HepG2 (cell line): Measurements from ENCODE around the gene OSBPL10. TPM values are rescaled to one million over a fixed set of nuclear protein-coding genes. Genes with fewer than 3 reads are reported as not detected.
A peak's percentile ranks its signal among the peaks of the same experiment; 100 is the strongest.

Experiments used
- AHR ChIP-seq: IDR thresholded peaks from 2 replicates; pipeline ENCODE4 v1.6.1; 2018; ENCODE audit warnings: missing genetic modification reagents, missing compliant biosample characterization
- CERS6 ChIP-seq: sonication (generic); formaldehyde crosslinking; IDR thresholded peaks from 2 replicates; pipeline ENCODE4 v1.5.0; 2020; ENCODE audit warnings: missing genetic modification reagents
- GATAD1 ChIP-seq: IDR thresholded peaks from 2 replicates; pipeline ENCODE4 v1.6.1; 2016; ENCODE audit warnings: missing genetic modification reagents, missing compliant biosample characterization
- HOXA9 ChIP-seq: sonication (generic); formaldehyde crosslinking; IDR thresholded peaks from 2 replicates; pipeline ENCODE4 v1.8.1; 2022; ENCODE audit warnings: missing genetic modification reagents, mild to moderate bottlenecking, moderate library complexity, borderline replicate concordance
- MATR3 ChIP-seq: sonication (generic); formaldehyde crosslinking; IDR thresholded peaks from 2 replicates; pipeline ENCODE4 v1.4.0; 2020; ENCODE audit warnings: missing genetic modification reagents
- MIXL1 ChIP-seq: IDR thresholded peaks from 2 replicates; pipeline ENCODE4 v1.6.1; 2016
- NR2F2 ChIP-seq: IDR thresholded peaks from 2 replicates; pipeline ENCODE4 v1.6.1; 2012; ENCODE audit warnings: low read depth, inconsistent platforms, borderline replicate concordance
- PLSCR1 ChIP-seq: sonication (generic); formaldehyde crosslinking; IDR thresholded peaks from 2 replicates; pipeline ENCODE4 v1.5.0; 2020; ENCODE audit warnings: missing genetic modification reagents, mild to moderate bottlenecking, borderline replicate concordance
- SNAPC2 ChIP-seq: sonication (generic); formaldehyde crosslinking; IDR thresholded peaks from 2 replicates; pipeline ENCODE4 v1.8.1; 2022; ENCODE audit warnings: mild to moderate bottlenecking, missing genetic modification reagents
- TGIF2 ChIP-seq: IDR thresholded peaks from 2 replicates; pipeline ENCODE4 v1.6.1; 2016; ENCODE audit warnings: control low read depth, missing compliant biosample characterization
- ZBTB44 ChIP-seq: sonication (generic); formaldehyde crosslinking; IDR thresholded peaks from 2 replicates; pipeline ENCODE4 v1.4.0; 2020; ENCODE audit warnings: missing genetic modification reagents
- ZNF547 ChIP-seq: sonication (generic); formaldehyde crosslinking; IDR thresholded peaks from 2 replicates; pipeline ENCODE4 v1.5.1; 2020; ENCODE audit warnings: mild to moderate bottlenecking, missing genetic modification reagents
- ZNF609 ChIP-seq: sonication (generic); formaldehyde crosslinking; IDR thresholded peaks from 2 replicates; pipeline ENCODE4 v1.4.0; 2020; ENCODE audit warnings: mild to moderate bottlenecking, missing genetic modification reagents, borderline replicate concordance
- ZNF639 ChIP-seq: conservative IDR thresholded peaks from 2 replicates; pipeline ENCODE4 v1.6.1; 2018; ENCODE audit warnings: missing genetic modification reagents
- polyA plus RNA-seq, 8 experiments: library from polyadenylated mRNA; depleted of rRNA in 3 of 8; stranded (reverse) in 7 of 8; unstranded in 1 of 8; fragments of >200 nt; fragmentation: Illumina TruSeq in 4 of 8; extraction: Trizol in 4 of 8; gene quantifications; 2 replicates each; pipeline versions ENCODE4 v1.2.1 to v1.2.3, GENCODE V29; 2011 to 2016; ENCODE audit warnings: low read depth in 4 of 8, missing spikeins in 1 of 8, mixed read lengths in 1 of 8; ENCODE audit not compliant: insufficient read depth in 1 of 8
- total RNA-seq, 5 experiments: library from RNA; depleted of rRNA; stranded (reverse); fragments of >200 nt; fragmentation: Illumina TruSeq; extraction: Trizol; gene quantifications; 2 replicates each; pipeline ENCODE4 v1.2.3, GENCODE V29; 2016; ENCODE audit warnings: low read depth in 1 of 5
- TF ChIP-seq, protein P1 (sequence below): sonication (generic); formaldehyde crosslinking; IDR thresholded peaks from 2 replicates; pipeline ENCODE4 v1.4.0; 2020; ENCODE audit warnings: mild to moderate bottlenecking, missing genetic modification reagents, borderline replicate concordance
- TF ChIP-seq, protein P2 (sequence below): sonication (generic); formaldehyde crosslinking; IDR thresholded peaks from 2 replicates; pipeline ENCODE4 v1.5.0; 2020; ENCODE audit warnings: missing genetic modification reagents

Gene OSBPL10
- total and polyA plus RNA-seq, 2 of the 13 experiments (the other 11 are each of a cell fraction or from before 2014, with no cell fraction given): 10.3 to 28.6 TPM

DNA sequence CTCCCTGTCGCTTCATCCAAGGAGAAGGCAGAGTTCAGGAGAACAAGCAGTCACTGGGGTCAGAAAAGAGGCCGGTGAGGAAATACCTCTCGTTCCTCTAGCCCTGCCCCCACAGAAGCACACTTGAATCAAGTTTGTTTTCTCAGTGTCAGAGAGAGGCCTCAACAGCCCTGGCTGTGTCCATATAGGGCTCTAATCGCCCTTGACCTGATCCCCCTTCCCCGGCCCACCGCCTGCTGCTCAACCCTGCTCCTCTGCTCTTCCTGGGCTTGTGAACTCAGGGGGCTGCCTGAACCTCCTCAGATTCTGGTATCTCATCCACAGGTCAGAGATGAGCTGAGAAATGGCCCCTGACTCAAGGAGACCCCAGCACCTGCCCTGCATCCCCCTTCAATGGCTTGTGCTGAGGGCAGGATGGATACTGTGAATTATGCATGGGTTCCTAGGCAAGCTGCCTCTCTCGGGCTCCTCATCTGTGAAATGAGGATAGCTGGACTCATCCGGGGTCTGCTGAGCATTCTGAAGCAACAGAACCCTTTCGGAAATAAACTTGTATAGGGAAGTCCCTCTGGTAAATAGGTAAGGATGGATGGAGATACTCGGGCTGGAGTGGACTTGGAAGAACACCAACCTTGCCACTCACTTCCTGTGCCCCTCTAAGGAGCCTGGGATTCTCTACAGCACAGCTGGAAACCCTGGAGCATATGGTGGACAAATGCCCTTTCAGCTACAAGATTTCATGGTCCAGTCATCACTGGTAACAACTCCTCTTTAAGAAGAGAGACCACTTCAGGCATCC, 300.8 kb downstream of the OSBPL10 start (continued):
- TF ChIP-seq ZNF639 (CRISPR knock-in tag): no peak
- TF ChIP-seq TGIF2: no peak
- TF ChIP-seq, protein P1, sequence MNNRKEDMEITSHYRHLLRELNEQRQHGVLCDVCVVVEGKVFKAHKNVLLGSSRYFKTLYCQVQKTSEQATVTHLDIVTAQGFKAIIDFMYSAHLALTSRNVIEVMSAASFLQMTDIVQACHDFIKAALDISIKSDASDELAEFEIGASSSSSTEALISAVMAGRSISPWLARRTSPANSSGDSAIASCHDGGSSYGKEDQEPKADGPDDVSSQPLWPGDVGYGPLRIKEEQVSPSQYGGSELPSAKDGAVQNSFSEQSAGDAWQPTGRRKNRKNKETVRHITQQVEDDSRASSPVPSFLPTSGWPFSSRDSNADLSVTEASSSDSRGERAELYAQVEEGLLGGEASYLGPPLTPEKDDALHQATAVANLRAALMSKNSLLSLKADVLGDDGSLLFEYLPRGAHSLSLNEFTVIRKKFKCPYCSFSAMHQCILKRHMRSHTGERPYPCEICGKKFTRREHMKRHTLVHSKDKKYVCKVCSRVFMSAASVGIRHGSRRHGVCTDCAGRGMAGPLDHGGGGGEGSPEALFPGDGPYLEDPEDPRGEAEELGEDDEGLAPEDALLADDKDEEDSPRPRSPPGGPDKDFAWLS (CRISPR knock-in tag): no peak
- TF ChIP-seq ZBTB44: no peak
- TF ChIP-seq PLSCR1 (CRISPR knock-in tag): no peak
- TF ChIP-seq MATR3: no peak
- TF ChIP-seq MIXL1 (CRISPR knock-in tag): no peak
- no peak for TF ChIP-seq ZNF547 (CRISPR knock-in tag)
- TF ChIP-seq NR2F2: peak; percentile 58
- no peak for TF ChIP-seq SNAPC2 (CRISPR knock-in tag)
- no peak for TF ChIP-seq HOXA9
- TF ChIP-seq CERS6 (CRISPR knock-in tag): no peak
- TF ChIP-seq, protein P2, sequence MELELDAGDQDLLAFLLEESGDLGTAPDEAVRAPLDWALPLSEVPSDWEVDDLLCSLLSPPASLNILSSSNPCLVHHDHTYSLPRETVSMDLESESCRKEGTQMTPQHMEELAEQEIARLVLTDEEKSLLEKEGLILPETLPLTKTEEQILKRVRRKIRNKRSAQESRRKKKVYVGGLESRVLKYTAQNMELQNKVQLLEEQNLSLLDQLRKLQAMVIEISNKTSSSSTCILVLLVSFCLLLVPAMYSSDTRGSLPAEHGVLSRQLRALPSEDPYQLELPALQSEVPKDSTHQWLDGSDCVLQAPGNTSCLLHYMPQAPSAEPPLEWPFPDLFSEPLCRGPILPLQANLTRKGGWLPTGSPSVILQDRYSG: no peak
- TF ChIP-seq ZNF609: peak; percentile 69; the same call in 1 of the 2 replicates
- TF ChIP-seq GATAD1 (CRISPR knock-in tag): no peak
- no peak for TF ChIP-seq AHR (CRISPR knock-in tag)
